Kidney epithelial cell (primary cell): ENCODE results near the gene TTLL11. TPM values are rescaled to one million over a fixed set of nuclear protein-coding genes. Genes with fewer than 3 reads are reported as not detected.

Experiments used
- DNase-seq: peaks from one replicate; pipeline ENCODE4 v3.0.0-alpha.2; 2010; ENCODE audit warnings: low read depth
- H3K27me3 ChIP-seq: 2 replicates; pipeline ENCODE4 v1.6.0; 2011; ENCODE audit warnings: low read length; ENCODE audit not compliant: control insufficient read depth, insufficient read depth
- H3K36me3 ChIP-seq: 2 replicates; pipeline ENCODE4 v1.5.1; 2011; ENCODE audit warnings: low read length; ENCODE audit not compliant: control insufficient read depth, insufficient read depth
- H3K4me3 ChIP-seq: 2 replicates; pipeline ENCODE4 v1.5.1; 2011; ENCODE audit warnings: low read depth, mild to moderate bottlenecking, control low read depth, low read length
- total RNA-seq: library from RNA; depleted of rRNA; stranded (reverse); fragments of >200 nt; gene quantifications from 2 replicates; pipeline ENCODE4 v1.2.3, GENCODE V29; 2015
- TF ChIP-seq, protein P1 (sequence below): IDR thresholded peaks from 2 replicates; pipeline ENCODE4 v1.5.1; 2011; ENCODE audit warnings: mild to moderate bottlenecking, moderate library complexity, low read length, control low read depth, inconsistent platforms; ENCODE audit not compliant: insufficient read depth, poor library complexity, severe bottlenecking

Gene TTLL11
- total RNA-seq, 1 donor from 2014 or later, result 4.2 TPM

DNA sequence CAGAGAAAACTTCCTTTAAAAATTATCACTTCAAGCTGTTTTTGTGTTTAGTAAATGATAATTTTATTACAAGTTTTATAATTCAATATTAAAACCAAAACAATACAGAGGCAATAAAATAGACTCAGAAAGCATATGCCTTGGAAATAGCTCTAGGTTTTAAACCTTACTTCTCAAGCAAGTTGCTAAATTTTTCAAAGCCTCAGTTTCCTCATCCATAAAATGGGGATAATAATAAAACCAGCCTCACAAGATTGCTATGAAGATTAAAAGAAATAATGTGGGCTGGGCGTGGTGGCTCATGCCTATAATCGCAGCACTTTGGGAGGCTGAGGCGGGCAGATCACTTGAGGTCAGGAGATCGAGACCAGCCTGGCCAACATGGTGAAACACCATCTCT, 62.8 kb downstream of the TTLL11 start:
- H3K27me3 ChIP-seq, result no peaks in the 10 kb centered on the region
- H3K4me3 ChIP-seq, result no peak overlapping the region
- DNase-seq, result no peak
- H3K36me3 ChIP-seq, result no peaks in the 10 kb centered on the region
- TF ChIP-seq, protein P1, sequence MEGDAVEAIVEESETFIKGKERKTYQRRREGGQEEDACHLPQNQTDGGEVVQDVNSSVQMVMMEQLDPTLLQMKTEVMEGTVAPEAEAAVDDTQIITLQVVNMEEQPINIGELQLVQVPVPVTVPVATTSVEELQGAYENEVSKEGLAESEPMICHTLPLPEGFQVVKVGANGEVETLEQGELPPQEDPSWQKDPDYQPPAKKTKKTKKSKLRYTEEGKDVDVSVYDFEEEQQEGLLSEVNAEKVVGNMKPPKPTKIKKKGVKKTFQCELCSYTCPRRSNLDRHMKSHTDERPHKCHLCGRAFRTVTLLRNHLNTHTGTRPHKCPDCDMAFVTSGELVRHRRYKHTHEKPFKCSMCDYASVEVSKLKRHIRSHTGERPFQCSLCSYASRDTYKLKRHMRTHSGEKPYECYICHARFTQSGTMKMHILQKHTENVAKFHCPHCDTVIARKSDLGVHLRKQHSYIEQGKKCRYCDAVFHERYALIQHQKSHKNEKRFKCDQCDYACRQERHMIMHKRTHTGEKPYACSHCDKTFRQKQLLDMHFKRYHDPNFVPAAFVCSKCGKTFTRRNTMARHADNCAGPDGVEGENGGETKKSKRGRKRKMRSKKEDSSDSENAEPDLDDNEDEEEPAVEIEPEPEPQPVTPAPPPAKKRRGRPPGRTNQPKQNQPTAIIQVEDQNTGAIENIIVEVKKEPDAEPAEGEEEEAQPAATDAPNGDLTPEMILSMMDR, result no peak

DNA sequence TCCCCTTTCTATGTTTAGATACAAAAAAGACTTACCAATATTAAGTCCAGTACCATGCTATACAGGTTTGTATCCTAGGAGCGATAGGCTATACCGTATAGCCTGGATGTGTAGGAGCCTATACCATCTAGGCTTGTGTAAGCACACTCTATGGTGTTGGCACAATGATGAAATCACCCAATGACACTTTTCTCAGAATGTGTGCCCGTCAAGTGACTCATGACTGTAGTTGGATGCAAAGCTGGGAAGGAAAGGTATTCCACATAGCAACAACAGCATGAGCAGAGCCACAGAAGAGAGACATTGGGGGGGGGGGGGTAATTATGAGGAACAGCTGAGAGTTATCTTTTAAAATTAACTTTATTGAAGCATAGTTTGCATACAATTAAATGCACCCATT, 63.2 kb downstream of the TTLL11 start:
- no peak for DNase-seq
- H3K27me3 ChIP-seq, result no peaks in the 10 kb centered on the region
- no peak overlapping the region for H3K4me3 ChIP-seq
- TF ChIP-seq, protein P1, result no peak
- H3K36me3 ChIP-seq, result no peaks in the 10 kb centered on the region

GRCh38 chr9:122028089-122028488, 65.0 kb downstream of the TTLL11 start:
- H3K36me3 ChIP-seq, result no peaks in the 10 kb centered on the region
- H3K4me3 ChIP-seq, result no peak overlapping the region
- no peaks in the 10 kb centered on the region for H3K27me3 ChIP-seq
- DNase-seq, result no peak
- TF ChIP-seq, protein P1, result no peak

DNA sequence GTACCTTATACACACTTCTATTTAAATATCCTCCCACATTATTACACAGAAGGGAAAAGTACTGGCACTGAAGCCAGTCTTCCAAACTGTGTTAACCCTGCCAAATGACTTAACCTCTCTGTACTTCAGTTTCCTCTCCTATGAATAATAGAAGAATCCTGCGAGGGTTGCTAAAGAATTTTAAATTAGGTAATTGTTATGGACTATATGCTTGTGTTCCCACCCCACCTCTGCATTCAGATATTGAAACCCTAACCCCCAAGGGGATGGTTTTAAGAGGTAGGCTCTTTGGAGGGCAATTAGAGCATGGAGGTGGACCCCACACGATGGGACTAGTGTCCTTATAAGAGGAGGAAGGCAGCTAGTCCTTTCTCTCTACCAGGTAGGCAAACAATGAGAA, 72.7 kb downstream of the TTLL11 start:
- no peaks in the 10 kb centered on the region for H3K27me3 ChIP-seq

GRCh38 chr9:122016744-122017143, 76.4 kb downstream of the TTLL11 start:
- no peak overlapping the region for H3K4me3 ChIP-seq
- DNase-seq, result no peak
- TF ChIP-seq, protein P1, result peak; percentile 37
- H3K36me3 ChIP-seq, result no peaks in the 10 kb centered on the region
- no peaks in the 10 kb centered on the region for H3K27me3 ChIP-seq

More for the DNA sequence above, 72.7 kb downstream of the TTLL11 start:
- TF ChIP-seq, protein P1, result no peak
- Histone ChIP-seq H3K36me3 (no peaks in the 10 kb centered on the region), H3K4me3 (no peak overlapping the region)
- DNase-seq, result no peak

GRCh38 chr9:122016309-122016708, 76.8 kb downstream of the TTLL11 start:
- no peak overlapping the region for H3K4me3 ChIP-seq
- no peak for DNase-seq
- H3K36me3 ChIP-seq, result no peaks in the 10 kb centered on the region
- TF ChIP-seq, protein P1, result no peak
- no peaks in the 10 kb centered on the region for H3K27me3 ChIP-seq
